Rectal smooth muscle tissue (tissue), 1 donor: ENCODE data around the gene FBXL14.

ENCODE experiments used
- H3K27ac ChIP-seq: one replicate; pipeline ENCODE4 v1.7.0; 2013; ENCODE audit warnings: low read depth, low read length, inconsistent platforms
- H3K27me3 ChIP-seq: one replicate; pipeline ENCODE4 v1.7.0; 2013; ENCODE audit warnings: low read length; ENCODE audit not compliant: control insufficient read depth, insufficient read depth
- H3K36me3 ChIP-seq: one replicate; pipeline ENCODE4 v1.7.0; 2013; ENCODE audit warnings: low read length; ENCODE audit not compliant: control insufficient read depth, insufficient read depth
- H3K4me1 ChIP-seq: one replicate; pipeline ENCODE4 v1.7.0; 2013; ENCODE audit warnings: low read length; ENCODE audit not compliant: control insufficient read depth, insufficient read depth
- H3K4me3 ChIP-seq: one replicate; pipeline ENCODE4 v1.7.0; 2013; ENCODE audit warnings: low read length
- H3K9ac ChIP-seq: one replicate; pipeline ENCODE4 v1.7.0; 2013; ENCODE audit warnings: low read length

FBXL14 gene

GRCh38 chr12:1518591-1519516 lies 75.5 kb downstream of the FBXL14 start:
- Histone ChIP-seq H3K36me3 (no peaks in the 10 kb centered on the region), H3K27ac (no peak overlapping the region), H3K9ac (no peak overlapping the region), H3K4me1 (no peaks in the 10 kb centered on the region), H3K27me3 (no peaks in the 10 kb centered on the region), H3K4me3 (no peak overlapping the region)

DNA sequence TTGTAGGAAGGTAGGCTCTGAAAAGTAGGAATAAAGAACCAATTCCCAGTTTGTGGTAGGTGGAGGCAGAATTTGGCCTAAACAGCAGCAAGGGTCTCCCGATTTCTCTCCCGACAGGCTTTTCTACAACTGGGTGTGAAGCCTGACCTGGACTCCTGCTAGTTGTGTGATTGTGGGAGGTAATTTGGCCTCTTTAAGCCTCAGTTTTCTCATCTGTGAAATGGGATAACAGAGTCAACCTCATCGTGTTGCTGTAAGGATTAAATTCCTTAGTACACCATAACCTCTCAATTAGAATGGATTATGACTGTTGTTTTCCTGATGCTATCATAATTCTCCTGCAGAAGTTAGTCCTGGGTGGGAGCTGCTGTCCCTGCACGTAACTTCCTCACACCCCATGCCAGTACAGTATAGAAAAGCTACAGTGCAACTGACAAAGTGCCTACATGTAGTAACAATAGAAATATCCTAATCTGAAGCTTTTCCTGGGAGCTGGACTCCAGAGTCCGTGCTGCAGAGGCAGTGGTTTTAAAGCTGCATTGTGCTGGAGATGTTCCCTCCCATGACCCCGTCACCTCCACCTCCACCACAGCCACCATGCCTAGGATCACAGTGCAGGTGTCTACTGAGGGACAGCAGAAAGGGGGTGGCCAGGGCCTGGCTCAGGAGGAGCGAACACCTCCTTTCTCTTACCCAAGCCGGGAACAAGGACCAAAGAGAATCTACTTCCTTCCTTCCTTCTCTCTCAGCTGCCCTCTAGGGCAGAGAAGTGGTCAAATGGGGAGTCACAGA lies 76.5 kb downstream of the FBXL14 start:
- Histone ChIP-seq H3K36me3 (no peaks in the 10 kb centered on the region), H3K27ac (no peak overlapping the region), H3K4me1 (no peaks in the 10 kb centered on the region), H3K9ac (no peak overlapping the region), H3K27me3 (no peaks in the 10 kb centered on the region), H3K4me3 (no peak overlapping the region)

- H3K4me1 ChIP-seq = no peaks in the 10 kb centered on the region
Measured at GRCh38 chr12:1517007-1517406, 77.4 kb downstream of the FBXL14 start.

More at GRCh38 chr12:1517007-1517406, 77.4 kb downstream of the FBXL14 start:
- no peak overlapping the region for H3K9ac ChIP-seq
- no peak overlapping the region for H3K27ac ChIP-seq
- H3K36me3 ChIP-seq = no peaks in the 10 kb centered on the region
- no peaks in the 10 kb centered on the region for H3K27me3 ChIP-seq
- H3K4me3 ChIP-seq = no peak overlapping the region
